Liver (tissue), 9 donors: ENCODE measurements around the gene WDR62. TPM values are rescaled to one million over a fixed set of nuclear protein-coding genes. Genes with fewer than 3 reads are reported as not detected.
A peak's percentile ranks its signal among the peaks of the same experiment; 100 is the strongest.

ENCODE experiments used
- DNase-seq: peaks from one replicate; pipeline ENCODE4 v3.0.0-alpha.2; 2017; ENCODE audit warnings: low spot score
- H3K27ac ChIP-seq, 2 donors: one replicate each; pipeline ENCODE4 v1.7.0; 2013; ENCODE audit warnings: inconsistent platforms in 2 of 2, low read length in 2 of 2, control low read depth in 1 of 2, low read depth in 1 of 2, mild to moderate bottlenecking in 1 of 2
- H3K27me3 ChIP-seq, 4 donors: one replicate each; pipeline versions ENCODE4 v1.6.1 to v1.7.0; 2013; ENCODE audit warnings: low read length in 3 of 4, inconsistent platforms in 1 of 4, mild to moderate bottlenecking in 1 of 4, moderate library complexity in 1 of 4; ENCODE audit not compliant: control insufficient read depth in 4 of 4, insufficient read depth in 4 of 4
- H3K36me3 ChIP-seq, 4 donors: one replicate each; pipeline versions ENCODE4 v1.6.1 to v1.7.0; 2013; ENCODE audit warnings: low read length in 3 of 4, mild to moderate bottlenecking in 3 of 4, low read depth in 1 of 4, moderate library complexity in 1 of 4; ENCODE audit not compliant: control insufficient read depth in 4 of 4, insufficient read depth in 3 of 4
- H3K4me1 ChIP-seq, 4 donors: one replicate each; pipeline versions ENCODE4 v1.6.1 to v1.7.0; 2013; ENCODE audit warnings: low read length in 3 of 4, mild to moderate bottlenecking in 3 of 4, moderate library complexity in 1 of 4; ENCODE audit not compliant: control insufficient read depth in 4 of 4, insufficient read depth in 4 of 4
- H3K4me3 ChIP-seq, 3 donors: one replicate each; pipeline versions ENCODE4 v1.6.1 to v1.7.0; 2013; ENCODE audit warnings: low read length in 3 of 3, control low read depth in 1 of 3, low read depth in 1 of 3, mild to moderate bottlenecking in 1 of 3
- H3K9ac ChIP-seq, 2 donors: one replicate each; pipeline ENCODE4 v1.7.0; 2013; ENCODE audit warnings: low read length in 2 of 2, mild to moderate bottlenecking in 2 of 2, moderate library complexity in 2 of 2, control low read depth in 1 of 2, low read depth in 1 of 2
- H3K9me3 ChIP-seq, 4 donors: one replicate each; pipeline versions ENCODE4 v1.6.1 to v1.7.0; 2013; ENCODE audit warnings: low read length in 3 of 4; ENCODE audit not compliant: control insufficient read depth in 4 of 4
- ATF3 ChIP-seq: IDR thresholded peaks from 2 replicates; pipeline ENCODE4 v1.6.1; 2016; ENCODE audit warnings: antibody characterized with exemption
- CTCF ChIP-seq: fragments of 150-350 bp; IDR thresholded peaks from 2 replicates; pipeline ENCODE4 v1.5.1; 2017; ENCODE audit warnings: improper control_type of control experiment, low read depth, low read length; ENCODE audit not compliant: missing input control
- EGR1 ChIP-seq, 2 donors: IDR thresholded peaks; 2 replicates each; pipeline ENCODE4 v1.6.1; 2016 to 2018; ENCODE audit warnings: antibody characterized with exemption in 2 of 2, low read depth in 2 of 2
- FOXA2 ChIP-seq: IDR thresholded peaks from 2 replicates; pipeline ENCODE4 v1.6.1; 2016; ENCODE audit warnings: antibody characterized with exemption
- GABPA ChIP-seq, 2 donors: IDR thresholded peaks in 1 of 2; conservative IDR thresholded peaks in 1 of 2; 2 replicates each; pipeline ENCODE4 v1.6.1; 2016; ENCODE audit warnings: antibody characterized with exemption in 2 of 2, mild to moderate bottlenecking in 1 of 2, moderate library complexity in 1 of 2
- HNF4A ChIP-seq, 2 donors: conservative IDR thresholded peaks; 2 replicates each; pipeline ENCODE4 v1.6.1; 2016; ENCODE audit warnings: antibody characterized with exemption in 2 of 2, mild to moderate bottlenecking in 2 of 2
- HNF4G ChIP-seq: IDR thresholded peaks from 2 replicates; pipeline ENCODE4 v1.6.1; 2016; ENCODE audit warnings: antibody characterized with exemption
- JUND ChIP-seq, 2 donors: IDR thresholded peaks; 2 replicates each; pipeline ENCODE4 v1.6.1; 2016; ENCODE audit warnings: antibody characterized with exemption in 2 of 2
- MAX ChIP-seq: IDR thresholded peaks from 2 replicates; pipeline ENCODE4 v1.6.1; 2016; ENCODE audit warnings: antibody characterized with exemption
- NR2F2 ChIP-seq: IDR thresholded peaks from 2 replicates; pipeline ENCODE4 v1.6.1; 2016; ENCODE audit warnings: antibody characterized with exemption
- RAD21 ChIP-seq, 2 donors: IDR thresholded peaks; 2 replicates each; pipeline ENCODE4 v1.6.1; 2016; ENCODE audit warnings: antibody characterized with exemption in 2 of 2, mild to moderate bottlenecking in 2 of 2
- RXRA ChIP-seq, 2 donors: IDR thresholded peaks; 2 replicates each; pipeline ENCODE4 v1.6.1; 2017 to 2018; ENCODE audit warnings: antibody characterized with exemption in 2 of 2, mild to moderate bottlenecking in 1 of 2
- TAF1 ChIP-seq: conservative IDR thresholded peaks from 2 replicates; pipeline ENCODE4 v1.6.1; 2016; ENCODE audit warnings: antibody characterized with exemption, mild to moderate bottlenecking
- YY1 ChIP-seq: IDR thresholded peaks from 2 replicates; pipeline ENCODE4 v1.6.1; 2016; ENCODE audit warnings: antibody characterized with exemption, mild to moderate bottlenecking
- ZBTB33 ChIP-seq: IDR thresholded peaks from 2 replicates; pipeline ENCODE4 v1.6.1; 2016; ENCODE audit warnings: antibody characterized with exemption
- WGBS: extraction: QIAGEN DNeasy Blood & Tissue Kit; methylation state at CpG from one replicate; pipeline ENCODE4 v1.1.7; 2013; 5-methylcytosine and 5-hydroxymethylcytosine counted together
- polyA plus RNA-seq, 2 donors: library from polyadenylated mRNA; stranded (reverse) in 1 of 2; unstranded in 1 of 2; fragments of 200-250 nt in 1 of 2; fragments of >200 nt in 1 of 2; fragmentation: Nextera tagmentation in 1 of 2; extraction: Ambion mirVana in 1 of 2; gene quantifications; one replicate each; pipeline versions ENCODE4 v1.2.1 to v1.2.3, GENCODE V29; 2013 to 2015
- total RNA-seq, 2 donors: library from RNA; depleted of rRNA; stranded (reverse); fragments of >200 nt; gene quantifications; one replicate each; pipeline ENCODE4 v1.2.3, GENCODE V29; 2014
- donor health status: healthy.
- donor health status: healthy.
- donor health status: healthy.
- donor health status: healthy.
- donor health status: healthy.

WDR62 gene
- total and polyA plus RNA-seq, 4 donors = 0.26 to 6.6 (median 0.71) TPM

GRCh38 chr19:36030264-36031148 lies 24.2 kb upstream of the WDR62 start:
- TF ChIP-seq CTCF = peak; percentile 17
- no peak for TF ChIP-seq MAX
- TF ChIP-seq RAD21 (IDR thresholded peaks at IDR 0.05) = peak in 1 of 2 donors; percentile 60
- 79% methylated on average over 8 of the region's 8 CpGs for WGBS
- H3K36me3 ChIP-seq = peaks cover 0 to 4% (median 0%) of the 10 kb centered on the region in 4 donors

GRCh38 chr19:36031308-36031707 lies 23.4 kb upstream of the WDR62 start:
- Histone ChIP-seq H3K27ac (no peak overlapping the region), H3K4me1 (peaks cover 0 to 8% (median 1%) of the 10 kb centered on the region in 4 donors), H3K4me3 (peak overlapping the region in 1 of 3 donors; percentile 27), H3K9me3 (no peaks in the 10 kb centered on the region), H3K36me3 (peaks cover 0 to 4% (median 1%) of the 10 kb centered on the region in 4 donors), H3K9ac (no peak overlapping the region), H3K27me3 (no peaks in the 10 kb centered on the region)
- DNase-seq = no peak
- WGBS = 53% methylated on average over 6 of the region's 6 CpGs
- TF ChIP-seq HNF4G (no peak), RXRA (IDR thresholded peaks at IDR 0.05) (no peak), ATF3 (no peak), RAD21 (IDR thresholded peaks at IDR 0.05) (no peak), EGR1 (IDR thresholded peaks at IDR 0.05; ENCODE audit: low read depth in 2 of 2) (no peak), CTCF (no peak), NR2F2 (no peak)

More at GRCh38 chr19:36030264-36031148, 24.2 kb upstream of the WDR62 start:
- Histone ChIP-seq H3K4me3 (no peak overlapping the region), H3K9ac (no peak overlapping the region), H3K9me3 (no peaks in the 10 kb centered on the region), H3K27me3 (no peaks in the 10 kb centered on the region), H3K27ac (no peak overlapping the region), H3K4me1 (peaks cover 0 to 8% (median 1%) of the 10 kb centered on the region in 4 donors)
- DNase-seq = no peak

GRCh38 chr19:36032251-36033104 lies 22.2 kb upstream of the WDR62 start, which contains the start of gene CLIP3:
CLIP3 (minus strand) TSS chr19:36032873; CDS start chr19:36032357, 516 bp downstream.
- H3K27me3 ChIP-seq = no peaks in the 10 kb centered on the region
- H3K27ac ChIP-seq = no peak within 1 kb of the TSS
- 15% methylated on average over 51 of the region's 51 CpGs for WGBS
- peak within 1 kb of the TSS in 1 of 3 donors; percentile 32 for H3K4me3 ChIP-seq
- H3K9ac ChIP-seq = no peak within 1 kb of the TSS
- H3K4me1 ChIP-seq = peaks cover 0 to 8% (median 1%) of the 10 kb centered on the region in 4 donors
- DNase-seq = no peak
- H3K36me3 ChIP-seq = peaks cover 0 to 4% (median 1%) of the 10 kb centered on the region in 4 donors
- H3K9me3 ChIP-seq = no peaks in the 10 kb centered on the region
- no peak for TF ChIP-seq NR2F2
- no peak for TF ChIP-seq JUND (IDR thresholded peaks at IDR 0.05)
- no peak for TF ChIP-seq ZBTB33
- TF ChIP-seq MAX = no peak
- TF ChIP-seq FOXA2 = no peak
- no peak for TF ChIP-seq HNF4A (conservative IDR thresholded peaks at IDR 0.05)
- TF ChIP-seq YY1 = no peak
- TF ChIP-seq GABPA (IDR thresholded peaks at IDR 0.05 in 1 of 2, conservative IDR thresholded peaks at IDR 0.05 in 1 of 2) = no peak
- no peak for TF ChIP-seq RAD21 (IDR thresholded peaks at IDR 0.05)
- TF ChIP-seq TAF1 = no peak
- no peak for TF ChIP-seq ATF3
